HPDE6-E6E7 (cell line): ENCODE measurements around the gene HS3ST6.
"Not testable (repeated sequence)": the region's sequence is repeated elsewhere in the genome, so short reads cannot be mapped to it uniquely, and the experiment has no call there.

Experiments used
- DNase-seq: peaks from one replicate; pipeline ENCODE4 v3.0.0; 2011; ENCODE audit warnings: missing footprints; ENCODE audit errors: extremely low spot score

HS3ST6 gene

DNA sequence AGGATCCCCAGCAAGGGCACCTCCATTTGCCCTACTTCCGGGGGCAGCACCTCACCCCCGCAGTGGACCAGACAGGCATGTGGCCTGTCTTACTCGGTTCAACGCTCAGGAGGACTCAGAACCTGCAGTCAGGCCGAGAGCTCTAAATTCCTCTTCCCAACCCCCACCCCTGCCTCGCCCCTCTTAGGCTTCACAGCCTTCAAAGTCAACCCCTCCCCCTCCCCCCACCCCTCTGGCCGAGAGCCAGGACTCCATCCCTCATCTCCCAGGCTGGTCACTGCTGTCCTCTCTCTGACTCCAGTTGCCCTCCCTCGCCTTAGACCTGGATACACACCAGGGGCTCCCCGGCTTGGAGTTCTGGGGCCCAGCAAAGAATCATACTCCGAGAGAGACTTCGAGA, 8.1 kb upstream of the HS3ST6 start:
- no peak for DNase-seq

DNA sequence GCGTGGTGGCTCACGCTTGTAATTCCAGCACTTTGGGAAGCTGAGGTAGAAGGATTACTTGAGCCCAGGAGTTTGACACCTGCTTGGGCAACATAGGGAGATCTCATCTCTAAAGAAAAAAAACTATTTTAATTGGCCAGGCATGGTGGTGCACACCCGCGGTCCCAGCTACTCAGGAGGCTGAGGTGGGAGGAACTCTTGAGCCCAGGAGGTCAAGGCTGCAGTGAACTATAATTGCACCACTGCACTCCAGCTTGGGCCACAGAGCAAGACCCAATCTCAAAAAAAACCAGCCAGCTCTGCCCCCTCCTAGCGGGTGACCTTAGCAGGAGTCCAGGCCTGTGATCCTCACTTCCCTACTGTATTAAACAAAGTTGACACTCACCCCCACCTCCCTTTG, 5.9 kb upstream of the HS3ST6 start:
- DNase-seq: no peak

DNA sequence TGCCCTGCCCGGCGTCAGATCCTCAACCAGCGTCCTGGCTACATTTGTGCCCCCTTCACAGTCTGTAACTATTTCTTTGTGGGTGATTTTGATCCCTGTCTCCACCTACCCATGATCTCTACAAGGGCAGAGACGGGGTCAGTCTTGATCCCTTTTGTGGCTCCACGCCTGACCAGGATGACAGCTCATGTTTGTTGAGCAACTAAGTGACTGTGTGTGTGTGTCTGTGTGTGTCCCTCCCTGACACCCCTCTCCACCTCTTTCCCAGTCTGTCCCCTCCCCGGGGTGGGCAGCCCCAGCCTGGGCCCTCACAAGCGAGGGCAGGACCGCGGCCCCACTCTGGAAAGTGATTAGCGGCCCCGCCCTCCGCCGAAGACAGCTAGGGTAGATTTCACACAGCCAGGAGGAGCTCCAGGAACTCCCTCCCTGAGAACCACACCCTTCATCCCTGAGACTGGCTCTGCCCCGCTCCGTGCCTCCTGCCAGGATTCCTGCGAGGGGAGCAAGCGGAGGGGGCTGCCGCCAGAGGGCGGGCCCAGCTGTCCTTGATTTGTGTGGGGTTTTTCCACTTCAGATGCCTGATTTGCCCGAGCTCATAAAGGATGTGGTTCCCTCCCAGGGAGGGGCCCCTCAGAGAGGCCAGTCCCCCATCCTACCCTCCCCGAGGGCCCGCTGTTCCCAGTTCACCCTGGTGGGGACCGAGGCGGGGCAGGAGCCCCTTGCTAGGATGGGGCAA, 5.3 kb upstream of the HS3ST6 start:
- DNase-seq: no peak

DNA sequence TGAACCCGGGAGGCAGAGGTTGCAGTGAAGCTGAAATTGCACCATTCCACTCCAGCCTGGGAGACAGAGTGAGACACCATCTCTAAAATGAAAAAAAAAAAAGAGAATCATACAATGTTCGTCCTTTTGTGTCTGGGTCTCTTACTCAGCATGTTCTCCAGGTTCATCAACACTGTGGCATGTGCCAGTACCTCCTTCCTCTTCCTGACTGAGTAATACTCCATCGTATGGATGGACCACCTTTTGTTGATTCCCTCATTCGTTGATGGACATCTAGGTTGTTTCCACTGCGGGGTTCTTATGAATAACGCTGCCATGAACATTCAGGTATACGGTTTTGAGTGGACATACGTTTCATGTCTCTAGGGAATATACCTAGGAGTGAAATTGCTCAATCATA, 4.1 kb upstream of the HS3ST6 start:
- no peak for DNase-seq

DNA sequence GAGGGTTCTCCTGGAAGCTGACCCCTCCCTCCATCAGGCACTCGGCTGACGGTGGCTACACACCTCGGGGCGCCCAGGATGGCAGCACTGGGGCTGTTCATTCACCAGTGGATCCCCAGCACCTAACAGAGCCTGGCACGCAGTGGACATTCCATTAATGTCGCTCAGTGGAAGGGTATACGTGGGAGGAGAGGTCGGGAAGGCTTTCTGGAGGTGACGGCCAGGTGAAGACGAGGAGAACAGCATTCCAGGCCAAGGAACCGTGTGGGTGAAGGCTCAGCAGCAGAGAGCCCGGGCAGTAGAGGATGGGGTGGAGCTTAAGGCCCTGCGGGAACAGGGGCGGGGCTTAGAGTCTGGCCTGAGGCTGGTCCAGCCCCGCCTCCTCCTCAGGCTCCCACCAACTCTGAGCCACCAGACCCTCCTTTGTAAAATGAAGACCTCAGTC, 2.5 kb upstream of the HS3ST6 start:
- no peak for DNase-seq

DNA sequence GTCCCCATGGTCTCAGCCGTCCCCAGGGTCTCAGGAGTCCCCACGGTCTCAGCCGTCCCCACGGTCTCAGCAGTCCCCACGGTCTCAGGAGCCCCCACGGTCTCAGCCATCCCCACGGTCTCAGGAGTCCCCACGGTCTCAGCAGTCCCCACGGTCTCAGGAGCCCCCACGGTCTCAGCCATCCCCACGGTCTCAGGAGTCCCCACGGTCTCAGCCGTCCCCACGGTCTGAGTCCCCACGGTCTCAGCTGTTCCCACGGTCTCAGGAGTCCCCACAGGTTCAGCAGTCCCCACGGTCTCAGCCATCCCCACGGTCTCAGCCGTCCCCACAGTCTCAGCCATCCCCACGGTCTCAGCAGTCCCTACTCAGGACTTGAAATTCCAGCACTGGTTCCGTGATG, 1.9 kb upstream of the HS3ST6 start:
- DNase-seq: not testable (repeated sequence)

DNA sequence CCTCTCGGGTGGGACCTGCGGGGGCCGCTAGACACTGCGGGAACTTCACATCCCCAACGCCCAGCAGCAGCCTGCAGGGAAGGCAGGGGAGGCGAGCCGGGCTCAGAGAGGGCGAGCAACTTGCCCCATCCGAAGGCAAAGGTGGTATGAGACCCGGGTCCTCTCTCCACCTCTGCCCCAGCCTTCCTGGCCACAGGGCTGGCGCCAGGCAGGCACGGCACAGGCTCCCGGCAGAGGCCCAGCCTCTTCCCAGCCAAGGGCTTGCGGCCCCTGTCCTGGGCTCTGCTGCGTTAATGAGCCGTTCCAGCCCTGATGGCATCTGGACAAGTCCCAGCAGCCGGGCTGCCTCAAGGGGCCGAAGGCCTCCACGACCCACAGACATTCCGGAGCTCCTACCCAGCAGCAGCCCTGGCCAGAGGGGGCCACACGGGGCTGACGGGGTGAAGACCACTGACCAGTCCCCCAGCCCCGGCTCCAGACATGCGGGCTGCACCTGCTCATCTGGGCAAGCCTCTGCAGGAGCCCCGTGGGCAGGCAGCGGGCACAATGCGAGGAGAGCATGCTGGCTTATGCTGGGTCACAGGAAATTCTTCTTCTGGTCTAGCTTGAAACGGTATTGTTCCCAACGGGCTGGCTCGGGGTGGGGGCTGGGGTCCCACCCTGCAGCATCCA, 1.2 kb upstream of the HS3ST6 start:
- DNase-seq: no peak

DNA sequence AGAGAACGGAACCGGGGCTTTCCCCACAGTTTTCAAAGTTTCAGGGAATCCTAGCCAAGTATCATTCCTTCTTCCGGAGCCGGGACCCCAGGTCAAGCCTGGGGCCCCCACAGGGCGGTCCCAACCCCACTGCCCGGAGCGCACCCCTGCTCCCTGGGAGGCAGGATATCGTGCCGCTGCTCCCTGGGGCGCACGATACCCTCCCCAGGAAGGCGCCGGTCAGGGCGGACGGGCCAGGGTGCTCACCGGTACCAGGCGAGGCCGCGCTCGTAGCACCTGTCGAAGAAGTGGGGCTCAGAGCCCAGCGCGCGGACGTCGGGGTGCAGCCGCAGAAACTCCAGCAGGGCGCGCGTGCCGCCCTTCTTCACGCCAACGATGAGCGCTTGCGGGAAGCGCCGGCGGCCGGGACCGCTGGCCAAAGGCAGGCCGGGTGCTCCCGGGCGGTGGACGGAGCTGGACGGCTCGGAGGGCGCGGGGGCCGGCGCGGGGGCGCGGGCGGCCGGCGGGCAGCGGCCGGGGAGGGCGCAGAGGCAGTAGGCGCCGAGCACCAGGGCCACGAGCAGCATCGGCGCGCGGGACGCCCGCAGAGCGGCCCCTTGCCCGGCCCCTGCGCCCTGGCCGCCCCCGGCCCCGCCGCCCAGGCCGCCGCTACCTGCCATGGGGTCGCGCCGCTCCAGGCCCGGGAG, 407 bp downstream of the HS3ST6 start:
- no peak for DNase-seq

DNA sequence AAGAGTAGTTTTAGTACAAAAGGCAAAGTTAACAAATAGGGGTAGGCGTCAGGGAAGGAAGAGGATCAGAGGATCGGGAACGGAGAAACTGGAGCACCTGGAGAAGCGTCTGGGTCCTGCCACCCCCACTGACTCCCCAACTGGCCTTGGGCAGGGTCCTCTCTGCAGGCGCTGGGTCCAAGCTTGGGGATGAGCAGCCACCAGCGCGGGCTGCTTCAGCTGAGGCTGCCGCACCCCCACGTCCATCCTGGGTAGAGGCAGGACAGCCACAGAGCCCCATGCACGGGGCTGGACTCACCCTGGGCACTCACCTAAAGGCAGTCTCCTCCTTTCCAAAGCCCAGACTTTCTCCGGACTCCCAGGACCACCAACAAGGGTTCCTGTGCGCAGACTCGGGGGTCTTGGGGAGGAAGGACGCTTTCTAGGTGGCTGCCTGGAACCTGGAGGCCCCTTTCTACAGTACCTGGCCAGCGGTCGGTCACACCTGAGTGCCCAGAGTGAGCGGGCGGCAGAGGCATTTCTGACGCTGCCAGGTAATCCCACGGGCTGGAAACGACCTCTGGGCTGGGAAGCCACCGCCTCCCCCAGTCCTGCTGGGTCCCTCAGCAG, 1.1 kb downstream of the HS3ST6 start:
- no peak for DNase-seq

DNA sequence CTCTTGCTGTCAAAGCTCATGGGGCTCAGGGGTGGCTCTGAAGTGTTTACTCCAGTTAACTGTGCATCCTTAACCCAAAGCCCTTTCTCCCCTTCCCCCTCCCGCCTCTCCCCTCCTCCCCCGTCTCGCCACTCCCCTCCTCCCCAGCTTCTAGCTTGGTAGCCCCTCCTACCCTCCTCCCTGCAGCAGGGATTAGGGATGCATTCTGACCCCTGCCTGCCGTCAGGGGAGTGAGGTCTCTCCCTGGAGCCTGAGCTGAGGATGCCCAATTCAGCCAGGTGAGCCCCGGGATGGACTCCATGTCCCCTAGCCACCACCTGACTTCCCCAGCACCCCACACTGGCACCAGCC, 1.6 kb downstream of the HS3ST6 start:
- no peak for DNase-seq

DNA sequence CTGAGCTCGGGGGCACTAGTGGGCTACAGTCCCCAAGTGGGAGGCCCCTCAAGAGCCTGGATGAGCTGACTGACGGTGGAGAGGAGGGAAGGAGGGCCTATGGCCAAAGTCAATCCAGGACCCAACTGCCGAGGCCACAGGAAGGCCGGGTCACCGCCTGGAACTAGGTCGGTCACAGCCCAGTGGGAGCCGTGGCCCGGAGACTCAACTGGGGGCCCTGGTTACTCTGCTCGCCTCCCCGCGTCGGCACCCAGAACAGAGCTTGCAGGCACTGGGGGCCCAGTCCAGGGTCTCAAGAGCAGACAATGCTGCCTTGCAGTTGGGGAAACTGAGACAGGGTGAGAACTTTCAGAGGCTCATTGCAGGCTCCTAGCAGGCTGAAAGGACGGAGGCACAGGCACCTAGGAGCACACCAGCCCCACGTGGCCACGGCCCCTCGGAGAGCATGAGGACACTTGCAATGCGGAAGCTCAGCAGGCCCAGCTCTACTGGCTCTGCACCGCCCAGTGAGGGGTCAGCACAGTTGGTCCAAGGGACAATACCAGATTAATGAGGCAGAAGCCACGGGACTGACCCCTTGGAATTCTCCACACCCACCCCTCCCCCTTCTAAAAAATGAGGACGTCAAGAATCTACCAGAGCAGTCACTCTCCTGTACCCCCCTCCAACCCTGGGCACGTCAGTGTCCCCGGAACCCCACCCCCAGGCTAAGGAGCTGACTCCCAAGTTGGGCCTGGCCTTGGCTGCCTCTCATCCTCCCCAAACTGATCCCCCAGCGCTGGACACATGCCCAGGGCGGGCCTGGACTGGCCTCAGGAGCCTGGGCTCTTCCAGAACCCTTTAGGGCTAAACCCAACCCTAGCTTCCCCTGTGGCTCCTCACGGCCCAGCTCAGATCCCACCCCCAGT, 2.2 kb downstream of the HS3ST6 start:
- no peak for DNase-seq

DNA sequence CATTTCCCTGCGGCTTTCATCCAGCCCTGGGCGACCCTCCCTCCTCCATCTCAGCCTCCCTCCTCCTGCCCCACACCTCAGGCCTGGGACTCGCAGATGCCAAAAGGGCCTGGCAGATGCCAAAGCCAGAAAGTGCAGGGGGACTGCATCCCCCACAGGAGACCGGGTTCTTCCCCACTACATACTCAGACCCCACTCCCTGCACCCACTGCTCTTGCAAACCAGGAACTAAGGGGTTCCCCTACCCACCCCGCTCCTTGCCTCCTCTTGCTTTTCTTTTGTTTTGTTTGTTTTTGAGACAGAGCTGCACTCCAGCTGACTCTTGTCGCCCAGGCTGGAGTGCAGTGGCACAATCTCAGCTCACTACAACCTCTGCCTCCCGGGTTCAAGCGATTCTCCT, 3.2 kb downstream of the HS3ST6 start:
- DNase-seq: no peak

DNA sequence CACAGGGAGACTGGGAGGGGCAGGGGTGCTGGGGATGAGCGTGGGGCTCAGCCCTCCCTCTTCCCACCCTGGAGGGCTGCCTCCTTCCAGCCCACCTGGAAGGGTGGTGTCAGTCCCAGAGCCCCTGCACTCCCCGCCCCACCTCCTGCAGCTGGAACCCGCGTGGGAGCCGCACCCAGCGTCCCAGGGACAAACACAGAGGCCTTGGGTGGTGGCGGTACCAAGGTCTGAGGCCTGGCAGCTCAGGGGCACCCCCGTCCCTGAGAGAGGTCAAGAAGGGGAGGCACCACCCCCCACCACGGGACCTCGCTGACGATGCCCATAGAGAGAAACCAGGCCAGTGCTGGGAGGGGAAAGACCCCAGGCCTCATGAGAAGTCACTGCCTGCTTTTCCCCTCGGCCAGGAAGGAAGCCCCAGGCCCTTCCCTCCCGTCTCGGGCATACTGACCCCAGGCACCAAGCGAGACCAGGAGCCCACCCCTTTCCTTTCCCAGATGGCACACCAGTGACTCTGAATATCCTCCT, 4.1 kb downstream of the HS3ST6 start:
- no peak for DNase-seq

DNA sequence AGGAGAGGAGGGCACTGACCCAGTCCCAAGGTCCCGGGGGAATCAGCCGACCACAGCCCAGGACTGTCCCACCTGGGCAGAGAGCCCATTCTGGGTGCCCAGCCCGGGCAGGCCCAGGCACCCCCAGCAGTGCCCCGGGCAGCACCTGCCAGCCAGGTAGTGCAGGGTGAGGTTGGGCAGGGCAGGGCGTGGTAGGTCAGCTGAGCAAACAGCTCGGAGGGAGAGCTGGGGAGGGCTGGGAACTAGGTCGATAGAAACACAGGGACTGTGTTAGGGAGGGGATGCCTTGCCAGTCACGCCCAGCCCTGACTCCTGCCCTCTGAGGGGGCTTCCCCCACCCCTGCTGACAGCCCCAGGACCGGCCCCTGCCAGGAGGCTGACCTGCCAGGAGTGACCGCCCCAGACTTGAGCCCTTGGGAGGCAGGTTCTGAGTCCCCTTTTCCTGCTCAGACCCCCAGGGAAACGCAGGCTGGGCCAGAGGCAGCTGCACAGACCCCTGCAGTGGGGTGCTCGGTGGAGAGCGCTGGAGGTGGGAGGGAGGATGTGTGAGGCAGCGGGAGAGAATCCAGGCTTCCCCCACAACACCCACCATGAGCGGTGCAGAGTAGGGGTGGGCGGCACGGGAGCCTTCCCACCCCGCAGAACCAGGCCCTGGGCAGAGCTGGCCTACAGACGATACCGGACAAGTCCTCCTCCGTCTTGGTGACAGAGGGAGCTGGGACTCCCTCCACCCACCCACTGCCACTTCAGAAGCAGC, 4.7 kb downstream of the HS3ST6 start:
- peak; percentile 76 for DNase-seq

DNA sequence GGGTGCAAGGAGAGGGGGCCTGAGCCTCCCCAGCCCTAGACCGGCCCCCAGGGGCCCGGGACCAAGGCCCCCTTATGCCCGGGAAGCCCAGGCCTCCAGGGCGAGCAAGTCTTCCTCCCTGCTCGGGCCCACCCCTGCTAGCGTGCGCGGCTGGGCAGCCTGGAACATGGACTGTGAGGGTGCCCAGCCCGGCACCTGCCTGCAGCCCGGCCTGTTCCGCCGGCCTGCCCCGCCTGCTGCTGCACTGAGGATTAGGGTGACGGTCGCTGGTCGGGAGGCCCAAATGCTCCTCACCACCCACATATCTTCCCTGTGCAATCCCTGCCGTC, 6.0 kb downstream of the HS3ST6 start:
- no peak for DNase-seq

DNA sequence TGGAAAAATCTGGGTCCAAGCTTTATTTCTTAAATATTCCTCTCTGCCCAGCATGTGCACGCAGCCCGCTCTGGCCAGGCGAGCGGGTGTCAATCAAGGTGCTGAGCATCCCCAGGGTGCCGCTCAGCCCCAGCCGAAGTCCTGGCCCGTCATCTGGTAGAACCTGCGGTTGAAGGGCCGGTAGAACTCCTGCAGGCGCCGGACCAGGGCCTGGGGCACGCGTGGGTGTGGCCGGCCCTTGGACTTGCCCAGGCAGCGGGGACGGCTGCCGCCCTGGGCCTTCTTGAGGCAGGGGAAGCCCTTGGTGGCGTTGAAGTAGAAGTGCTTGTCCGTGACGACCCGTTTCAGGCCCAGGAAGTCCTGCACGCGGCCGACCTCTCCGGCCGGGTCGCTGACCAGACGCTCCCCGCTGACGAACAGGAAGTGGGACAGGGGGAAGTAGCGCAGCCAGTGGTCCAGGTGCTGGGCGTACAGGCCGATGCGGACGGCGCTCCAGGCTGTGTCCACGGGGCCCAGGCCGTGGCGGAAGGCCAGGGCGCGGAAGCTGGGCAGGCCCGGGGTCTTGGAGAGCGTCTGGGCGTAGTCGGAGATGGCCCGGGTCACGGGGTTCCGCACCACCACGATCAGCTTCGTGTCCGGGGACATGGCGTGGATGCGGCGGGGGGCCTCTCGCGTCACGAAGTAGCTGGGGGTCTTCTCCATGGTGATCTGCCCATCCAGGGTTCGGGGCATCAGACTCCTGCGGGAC, 6.6 kb downstream of the HS3ST6 start:
- DNase-seq: no peak

DNA sequence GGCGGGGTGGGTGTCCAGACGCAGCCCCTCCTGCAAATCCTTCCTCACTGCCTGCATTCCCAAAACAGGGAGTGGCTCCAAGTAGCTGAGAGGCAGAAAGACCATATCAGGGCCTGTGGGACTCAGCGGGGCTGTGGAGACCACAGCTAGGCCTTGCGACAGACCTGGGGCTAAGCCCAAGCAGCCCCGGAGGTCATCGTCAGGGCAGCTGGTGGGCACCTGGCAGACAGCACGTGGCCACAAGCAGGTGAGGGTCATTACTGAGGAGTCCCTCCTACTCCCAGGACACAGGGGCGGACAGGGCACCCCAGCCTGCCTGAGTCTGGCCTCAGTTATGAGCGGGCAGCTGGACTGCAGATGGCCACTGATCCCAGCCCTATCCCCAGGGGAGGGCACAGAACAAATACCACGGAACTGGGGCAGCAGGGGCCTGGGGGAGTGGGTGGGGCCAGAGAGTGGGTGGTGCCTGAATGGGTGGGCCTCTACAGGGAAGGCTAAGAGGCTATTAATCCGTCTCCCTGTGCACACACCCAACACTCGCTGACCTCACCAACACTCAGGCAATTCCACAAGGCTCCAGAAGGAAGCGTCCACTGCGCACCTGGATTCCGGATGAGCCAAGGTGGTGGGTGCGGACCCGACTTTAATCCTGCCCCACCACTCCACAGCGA, 8.5 kb downstream of the HS3ST6 start:
- DNase-seq: no peak

DNA sequence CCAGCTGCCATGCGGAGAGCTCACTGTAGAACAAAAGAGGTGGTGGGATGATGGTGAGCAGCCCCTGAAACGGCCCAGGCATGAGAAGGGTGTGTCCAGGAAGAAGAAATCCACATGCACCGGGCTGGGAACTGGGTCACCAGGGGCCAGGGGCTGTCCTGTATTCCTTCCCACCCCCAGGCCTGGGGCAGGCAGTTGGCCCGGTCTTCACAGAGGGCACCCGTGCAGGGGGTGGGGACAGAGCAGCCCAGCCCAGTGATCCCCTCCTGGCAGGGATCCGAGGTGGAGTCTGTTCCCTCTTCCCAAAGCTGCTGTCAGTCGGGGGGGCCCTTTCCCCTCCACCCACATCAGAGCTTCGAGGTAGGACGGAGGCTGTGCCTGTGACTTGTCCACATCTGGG, 9.2 kb downstream of the HS3ST6 start:
- no peak for DNase-seq

DNA sequence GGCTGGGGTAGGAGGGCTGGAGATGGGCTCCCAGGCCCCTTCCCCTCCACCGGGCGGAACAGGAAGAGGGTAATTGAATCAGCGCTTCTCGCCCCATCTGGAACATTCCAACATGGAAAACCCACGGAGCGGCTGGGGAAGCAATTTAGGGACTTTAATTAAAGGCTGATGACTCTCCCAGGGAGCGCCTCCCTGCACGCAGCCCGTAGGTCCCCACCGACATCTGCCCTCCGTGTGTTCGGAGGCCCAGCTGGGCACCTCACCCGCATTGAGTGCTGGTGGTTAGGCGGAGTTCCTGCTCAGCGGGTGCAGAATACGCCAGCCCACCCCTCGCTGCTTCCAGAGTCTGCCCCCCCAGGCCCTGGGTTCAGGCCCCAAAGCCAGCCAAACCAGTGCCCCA, 10.0 kb downstream of the HS3ST6 start:
- no peak for DNase-seq
